WTC11 (cell line): ENCODE data around the gene VMA21. TPM values are rescaled to one million over a fixed set of nuclear protein-coding genes. Genes with fewer than 3 reads are reported as not detected.

Experiments
- ATAC-seq: fragments of 200-7000 bp; cut with Tn5 transposase; 2 replicates; pipeline ENCODE4 v1.10.0; 2021; ENCODE audit warnings: mild to moderate bottlenecking, moderate library complexity
- CTCF ChIA-PET: fragments of 300-600 bp; sonication (Branson Sonifier 250); formaldehyde crosslinking; loops from one replicate; lab custom pipeline; 2021; ENCODE audit warnings: antibody characterized with exemption; lab: Charles Lee
- POLR2A ChIA-PET: fragments of 350-600 bp; sonication (Branson Sonifier 250); formaldehyde crosslinking; loops from one replicate; lab custom pipeline; 2021; ENCODE audit warnings: antibody characterized with exemption; lab: Charles Lee
- DNase-seq: peaks from one replicate; pipeline ENCODE4 v3.0.0; 2021; ENCODE audit warnings: low spot score
- H3K27ac Mint-ChIP-seq: 2 replicates; pipeline ENCODE4 v1.8.0; 2021; ENCODE audit warnings: mixed read lengths
- H3K27me3 Mint-ChIP-seq: 2 replicates; pipeline ENCODE4 v1.8.0; 2021; ENCODE audit warnings: low read depth, mild to moderate bottlenecking, moderate library complexity, mixed read lengths
- H3K36me3 Mint-ChIP-seq: 2 replicates; pipeline ENCODE4 v1.8.0; 2021; ENCODE audit warnings: mixed read lengths
- H3K4me1 Mint-ChIP-seq: 2 replicates; pipeline ENCODE4 v1.8.0; 2022; ENCODE audit warnings: mixed read lengths
- H3K4me3 Mint-ChIP-seq: 2 replicates; pipeline ENCODE4 v1.8.0; 2021; ENCODE audit warnings: mild to moderate bottlenecking, moderate library complexity, mixed read lengths
- H3K9me3 Mint-ChIP-seq: 2 replicates; pipeline ENCODE4 v1.8.0; 2021; ENCODE audit warnings: mixed read lengths
- ATF1 ChIP-seq: sonication (generic); formaldehyde crosslinking; IDR thresholded peaks from 2 replicates; pipeline ENCODE4 v1.8.1; 2023; ENCODE audit warnings: mild to moderate bottlenecking, moderate library complexity, missing genetic modification reagents
- CBFB ChIP-seq: sonication (generic); formaldehyde crosslinking; IDR thresholded peaks from 2 replicates; pipeline ENCODE4 v1.8.1; 2022; ENCODE audit warnings: mild to moderate bottlenecking, low read depth, missing genetic modification reagents
- ELF4 ChIP-seq: sonication (generic); formaldehyde crosslinking; IDR thresholded peaks from 2 replicates; pipeline ENCODE4 v1.8.1; 2022; ENCODE audit warnings: low read depth, mild to moderate bottlenecking, moderate library complexity, missing genetic modification reagents
- GRHL2 ChIP-seq: fragments of 250-450 bp; sonication (Bioruptor Pico); IDR thresholded peaks from 2 replicates; pipeline ENCODE4 v1.8.0; 2022; ENCODE audit warnings: mild to moderate bottlenecking, moderate library complexity; ENCODE audit not compliant: insufficient replicate concordance, severe bottlenecking
- HMGA2 ChIP-seq: fragments of 250-450 bp; sonication (Bioruptor Pico); IDR thresholded peaks from 2 replicates; pipeline ENCODE4 v1.4.0; 2021; ENCODE audit warnings: mild to moderate bottlenecking, moderate library complexity
- JUN ChIP-seq: sonication (generic); formaldehyde crosslinking; IDR thresholded peaks from 2 replicates; pipeline ENCODE4 v1.8.0; 2023; ENCODE audit warnings: mild to moderate bottlenecking, missing genetic modification reagents
- MXD4 ChIP-seq: fragments of 250-450 bp; sonication (Bioruptor Pico); IDR thresholded peaks from 2 replicates; pipeline ENCODE4 v1.8.0; 2021; ENCODE audit warnings: mild to moderate bottlenecking, moderate library complexity, borderline replicate concordance
- NFE2L1 ChIP-seq: sonication (generic); formaldehyde crosslinking; IDR thresholded peaks from 2 replicates; pipeline ENCODE4 v1.8.1; 2023; ENCODE audit warnings: missing genetic modification reagents
- NR1H2 ChIP-seq: sonication (generic); formaldehyde crosslinking; IDR thresholded peaks from 2 replicates; pipeline ENCODE4 v1.9.0; 2021; ENCODE audit warnings: mild to moderate bottlenecking, moderate library complexity, missing genetic modification reagents
- PRRX2 ChIP-seq: fragments of 250-450 bp; sonication (Bioruptor Pico); IDR thresholded peaks from 2 replicates; pipeline ENCODE4 v1.8.0; 2021; ENCODE audit warnings: mild to moderate bottlenecking
- SMAD3 ChIP-seq: sonication (generic); formaldehyde crosslinking; IDR thresholded peaks from 2 replicates; pipeline ENCODE4 v1.8.0; 2022; ENCODE audit warnings: missing genetic modification reagents, mild to moderate bottlenecking, borderline replicate concordance
- SOX15 ChIP-seq: fragments of 250-450 bp; sonication (Bioruptor Pico); IDR thresholded peaks from 2 replicates; pipeline ENCODE4 v1.9.0; 2021; ENCODE audit warnings: mild to moderate bottlenecking
- ZNF138 ChIP-seq: sonication (generic); formaldehyde crosslinking; conservative IDR thresholded peaks from 2 replicates; pipeline ENCODE4 v1.8.1; 2022; ENCODE audit warnings: mild to moderate bottlenecking, moderate library complexity, missing genetic modification reagents
- ZNF232 ChIP-seq: sonication (generic); formaldehyde crosslinking; IDR thresholded peaks from 2 replicates; pipeline ENCODE4 v1.8.0; 2022; ENCODE audit warnings: mild to moderate bottlenecking, missing genetic modification reagents
- ZNF317 ChIP-seq: sonication (generic); formaldehyde crosslinking; IDR thresholded peaks from 2 replicates; pipeline ENCODE4 v1.8.1; 2023; ENCODE audit warnings: low read depth, mild to moderate bottlenecking, moderate library complexity, missing genetic modification reagents, borderline replicate concordance
- ZNF396 ChIP-seq: fragments of 250-450 bp; sonication (Bioruptor Pico); IDR thresholded peaks from 2 replicates; pipeline ENCODE4 v1.8.0; 2021; ENCODE audit warnings: mild to moderate bottlenecking, moderate library complexity, borderline replicate concordance
- total RNA-seq: library from RNA; stranded (reverse); gene quantifications from 3 replicates; pipeline ENCODE4 v1.2.3, GENCODE V29; 2021
- TF ChIP-seq, protein P1 (sequence below): sonication (generic); formaldehyde crosslinking; IDR thresholded peaks from 2 replicates; pipeline ENCODE4 v1.8.1; 2023; ENCODE audit warnings: mild to moderate bottlenecking, missing genetic modification reagents, moderate library complexity
- TF ChIP-seq, protein P2 (sequence below): sonication (generic); formaldehyde crosslinking; IDR thresholded peaks from 2 replicates; pipeline ENCODE4 v1.8.0; 2022; ENCODE audit warnings: mild to moderate bottlenecking, missing genetic modification reagents
- TF ChIP-seq, protein P3 (sequence below): fragments of 250-450 bp; sonication (Bioruptor Pico); IDR thresholded peaks from 2 replicates; pipeline ENCODE4 v1.8.0; 2021; ENCODE audit warnings: mild to moderate bottlenecking
- TF ChIP-seq, protein P4 (sequence below): sonication (generic); formaldehyde crosslinking; IDR thresholded peaks from 2 replicates; pipeline ENCODE4 v1.8.0; 2023; ENCODE audit warnings: missing genetic modification reagents, mild to moderate bottlenecking, borderline replicate concordance
- TF ChIP-seq, protein P5 (sequence below): fragments of 250-450 bp; sonication (Bioruptor Pico); IDR thresholded peaks from 2 replicates; pipeline ENCODE4 v1.9.0; 2021; ENCODE audit warnings: moderate library complexity, mild to moderate bottlenecking, inconsistent platforms, borderline replicate concordance
- TF ChIP-seq, protein P6 (sequence below): sonication (generic); formaldehyde crosslinking; IDR thresholded peaks from 2 replicates; pipeline ENCODE4 v1.8.0; 2022; ENCODE audit warnings: mild to moderate bottlenecking, missing genetic modification reagents
- TF ChIP-seq, protein P7 (sequence below): sonication (generic); formaldehyde crosslinking; IDR thresholded peaks from 2 replicates; pipeline ENCODE4 v1.8.1; 2022; ENCODE audit warnings: mild to moderate bottlenecking, missing genetic modification reagents, moderate library complexity, borderline replicate concordance
- TF ChIP-seq, protein P8 (sequence below): fragments of 250-450 bp; sonication (Bioruptor Pico); IDR thresholded peaks from 2 replicates; pipeline ENCODE4 v2.1.2; 2022; ENCODE audit warnings: mild to moderate bottlenecking, moderate library complexity

VMA21 gene
- total RNA-seq, 1 experiment from 2014 or later: 52.8 TPM

DNA sequence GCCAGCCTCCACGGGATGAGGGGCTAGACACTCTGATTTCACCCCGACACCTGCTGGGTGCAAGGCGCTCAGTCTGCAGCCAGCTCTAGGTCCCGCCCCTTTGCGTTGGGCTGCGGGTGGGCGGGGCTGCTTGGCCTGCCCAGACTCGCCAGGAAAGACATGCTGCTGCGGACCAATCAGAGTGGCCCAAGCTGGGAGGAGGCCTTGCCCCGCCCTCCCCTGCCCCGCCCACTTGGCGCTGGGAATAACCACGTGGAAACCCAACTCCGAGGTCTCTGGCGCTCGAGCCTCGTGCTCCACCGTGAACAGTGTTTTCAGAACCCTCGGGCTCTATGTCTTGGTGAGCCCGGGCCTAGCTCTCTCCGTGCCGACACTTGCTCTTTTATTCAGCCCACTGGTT lies 5.3 kb upstream of the VMA21 start:
- peak; percentile 87 for ATAC-seq
- Mint-ChIP-seq H3K9me3 (no peaks in the 10 kb centered on the region), H3K27ac (no peak overlapping the region), H3K36me3 (no peaks in the 10 kb centered on the region), H3K27me3 (no peaks in the 10 kb centered on the region), H3K4me1 (peaks cover 7% of the 10 kb centered on the region), H3K4me3 (no peak overlapping the region)
- TF ChIP-seq, protein P1, sequence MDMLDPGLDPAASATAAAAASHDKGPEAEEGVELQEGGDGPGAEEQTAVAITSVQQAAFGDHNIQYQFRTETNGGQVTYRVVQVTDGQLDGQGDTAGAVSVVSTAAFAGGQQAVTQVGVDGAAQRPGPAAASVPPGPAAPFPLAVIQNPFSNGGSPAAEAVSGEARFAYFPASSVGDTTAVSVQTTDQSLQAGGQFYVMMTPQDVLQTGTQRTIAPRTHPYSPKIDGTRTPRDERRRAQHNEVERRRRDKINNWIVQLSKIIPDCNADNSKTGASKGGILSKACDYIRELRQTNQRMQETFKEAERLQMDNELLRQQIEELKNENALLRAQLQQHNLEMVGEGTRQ (CRISPR knock-in tag): no peak
- TF ChIP-seq NFE2L1 (CRISPR knock-in tag): no peak
- TF ChIP-seq, protein P2, sequence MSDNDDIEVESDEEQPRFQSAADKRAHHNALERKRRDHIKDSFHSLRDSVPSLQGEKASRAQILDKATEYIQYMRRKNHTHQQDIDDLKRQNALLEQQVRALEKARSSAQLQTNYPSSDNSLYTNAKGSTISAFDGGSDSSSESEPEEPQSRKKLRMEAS (CRISPR knock-in tag): no peak
- no peak for TF ChIP-seq ZNF232
- no peak for TF ChIP-seq ZNF317
- TF ChIP-seq, protein P3, sequence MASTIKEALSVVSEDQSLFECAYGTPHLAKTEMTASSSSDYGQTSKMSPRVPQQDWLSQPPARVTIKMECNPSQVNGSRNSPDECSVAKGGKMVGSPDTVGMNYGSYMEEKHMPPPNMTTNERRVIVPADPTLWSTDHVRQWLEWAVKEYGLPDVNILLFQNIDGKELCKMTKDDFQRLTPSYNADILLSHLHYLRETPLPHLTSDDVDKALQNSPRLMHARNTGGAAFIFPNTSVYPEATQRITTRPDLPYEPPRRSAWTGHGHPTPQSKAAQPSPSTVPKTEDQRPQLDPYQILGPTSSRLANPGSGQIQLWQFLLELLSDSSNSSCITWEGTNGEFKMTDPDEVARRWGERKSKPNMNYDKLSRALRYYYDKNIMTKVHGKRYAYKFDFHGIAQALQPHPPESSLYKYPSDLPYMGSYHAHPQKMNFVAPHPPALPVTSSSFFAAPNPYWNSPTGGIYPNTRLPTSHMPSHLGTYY: no peak
- no peak for TF ChIP-seq SOX15 (CRISPR knock-in tag)
- no peak for TF ChIP-seq SMAD3 (CRISPR knock-in tag)
- no peak for TF ChIP-seq ZNF396
- TF ChIP-seq, protein P4, sequence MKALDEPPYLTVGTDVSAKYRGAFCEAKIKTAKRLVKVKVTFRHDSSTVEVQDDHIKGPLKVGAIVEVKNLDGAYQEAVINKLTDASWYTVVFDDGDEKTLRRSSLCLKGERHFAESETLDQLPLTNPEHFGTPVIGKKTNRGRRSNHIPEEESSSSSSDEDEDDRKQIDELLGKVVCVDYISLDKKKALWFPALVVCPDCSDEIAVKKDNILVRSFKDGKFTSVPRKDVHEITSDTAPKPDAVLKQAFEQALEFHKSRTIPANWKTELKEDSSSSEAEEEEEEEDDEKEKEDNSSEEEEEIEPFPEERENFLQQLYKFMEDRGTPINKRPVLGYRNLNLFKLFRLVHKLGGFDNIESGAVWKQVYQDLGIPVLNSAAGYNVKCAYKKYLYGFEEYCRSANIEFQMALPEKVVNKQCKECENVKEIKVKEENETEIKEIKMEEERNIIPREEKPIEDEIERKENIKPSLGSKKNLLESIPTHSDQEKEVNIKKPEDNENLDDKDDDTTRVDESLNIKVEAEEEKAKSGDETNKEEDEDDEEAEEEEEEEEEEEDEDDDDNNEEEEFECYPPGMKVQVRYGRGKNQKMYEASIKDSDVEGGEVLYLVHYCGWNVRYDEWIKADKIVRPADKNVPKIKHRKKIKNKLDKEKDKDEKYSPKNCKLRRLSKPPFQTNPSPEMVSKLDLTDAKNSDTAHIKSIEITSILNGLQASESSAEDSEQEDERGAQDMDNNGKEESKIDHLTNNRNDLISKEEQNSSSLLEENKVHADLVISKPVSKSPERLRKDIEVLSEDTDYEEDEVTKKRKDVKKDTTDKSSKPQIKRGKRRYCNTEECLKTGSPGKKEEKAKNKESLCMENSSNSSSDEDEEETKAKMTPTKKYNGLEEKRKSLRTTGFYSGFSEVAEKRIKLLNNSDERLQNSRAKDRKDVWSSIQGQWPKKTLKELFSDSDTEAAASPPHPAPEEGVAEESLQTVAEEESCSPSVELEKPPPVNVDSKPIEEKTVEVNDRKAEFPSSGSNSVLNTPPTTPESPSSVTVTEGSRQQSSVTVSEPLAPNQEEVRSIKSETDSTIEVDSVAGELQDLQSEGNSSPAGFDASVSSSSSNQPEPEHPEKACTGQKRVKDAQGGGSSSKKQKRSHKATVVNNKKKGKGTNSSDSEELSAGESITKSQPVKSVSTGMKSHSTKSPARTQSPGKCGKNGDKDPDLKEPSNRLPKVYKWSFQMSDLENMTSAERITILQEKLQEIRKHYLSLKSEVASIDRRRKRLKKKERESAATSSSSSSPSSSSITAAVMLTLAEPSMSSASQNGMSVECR (CRISPR knock-in tag): no peak
- TF ChIP-seq ELF4: no peak
- TF ChIP-seq, protein P5, sequence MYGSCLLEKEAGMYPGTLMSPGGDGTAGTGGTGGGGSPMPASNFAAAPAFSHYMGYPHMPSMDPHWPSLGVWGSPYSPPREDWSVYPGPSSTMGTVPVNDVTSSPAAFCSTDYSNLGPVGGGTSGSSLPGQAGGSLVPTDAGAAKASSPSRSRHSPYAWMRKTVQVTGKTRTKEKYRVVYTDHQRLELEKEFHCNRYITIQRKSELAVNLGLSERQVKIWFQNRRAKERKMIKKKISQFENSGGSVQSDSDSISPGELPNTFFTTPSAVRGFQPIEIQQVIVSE (CRISPR knock-in tag): no peak
- TF ChIP-seq JUN: no peak
- no peak for TF ChIP-seq GRHL2 (CRISPR knock-in tag)
- TF ChIP-seq HMGA2 (CRISPR knock-in tag): no peak
- ChIA-PET CTCF (no interaction called here), POLR2A (no interaction called here)
- peak; percentile 67 for DNase-seq

DNA sequence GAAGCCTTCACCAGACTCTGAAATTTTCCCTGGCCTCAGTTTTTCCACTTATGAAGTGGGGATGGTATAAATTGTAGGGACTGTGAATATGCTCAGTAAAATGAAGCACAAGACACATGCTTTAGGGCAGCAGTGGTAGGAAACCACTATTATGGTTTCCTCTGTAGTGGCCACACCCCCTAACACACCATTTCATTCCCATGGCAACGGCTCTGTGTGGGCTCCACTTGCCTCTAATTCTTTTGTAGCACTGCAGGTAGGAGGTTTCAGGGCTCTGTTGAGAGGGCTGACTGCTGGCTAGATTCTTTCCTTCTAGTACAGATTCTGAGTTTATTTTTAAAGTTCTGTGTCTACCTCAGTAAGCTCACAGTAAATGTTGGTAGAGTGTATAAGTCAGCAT lies 3.5 kb upstream of the VMA21 start:
- POLR2A ChIA-PET: no interaction called here
- CTCF ChIA-PET: no interaction called here
- Mint-ChIP-seq H3K9me3 (no peaks in the 10 kb centered on the region), H3K4me3 (no peak overlapping the region), H3K36me3 (no peaks in the 10 kb centered on the region), H3K27ac (peak overlapping the region; percentile 72; the same call in 1 of the 2 replicates), H3K4me1 (peaks cover 7% of the 10 kb centered on the region), H3K27me3 (no peaks in the 10 kb centered on the region)
- ATAC-seq (peak; percentile 50), DNase-seq (peak; percentile 18)
- TF ChIP-seq NFE2L1 (CRISPR knock-in tag): no peak
- TF ChIP-seq, protein P2 (CRISPR knock-in tag): no peak
- TF ChIP-seq, protein P6, sequence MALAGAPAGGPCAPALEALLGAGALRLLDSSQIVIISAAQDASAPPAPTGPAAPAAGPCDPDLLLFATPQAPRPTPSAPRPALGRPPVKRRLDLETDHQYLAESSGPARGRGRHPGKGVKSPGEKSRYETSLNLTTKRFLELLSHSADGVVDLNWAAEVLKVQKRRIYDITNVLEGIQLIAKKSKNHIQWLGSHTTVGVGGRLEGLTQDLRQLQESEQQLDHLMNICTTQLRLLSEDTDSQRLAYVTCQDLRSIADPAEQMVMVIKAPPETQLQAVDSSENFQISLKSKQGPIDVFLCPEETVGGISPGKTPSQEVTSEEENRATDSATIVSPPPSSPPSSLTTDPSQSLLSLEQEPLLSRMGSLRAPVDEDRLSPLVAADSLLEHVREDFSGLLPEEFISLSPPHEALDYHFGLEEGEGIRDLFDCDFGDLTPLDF (CRISPR knock-in tag): no peak
- no peak for TF ChIP-seq PRRX2 (CRISPR knock-in tag)
- TF ChIP-seq CBFB (CRISPR knock-in tag): no peak
- no peak for TF ChIP-seq ZNF317
- TF ChIP-seq ZNF396: no peak
- TF ChIP-seq ZNF138 (CRISPR knock-in tag): no peak
- TF ChIP-seq MXD4 (CRISPR knock-in tag): no peak
- TF ChIP-seq, protein P7, sequence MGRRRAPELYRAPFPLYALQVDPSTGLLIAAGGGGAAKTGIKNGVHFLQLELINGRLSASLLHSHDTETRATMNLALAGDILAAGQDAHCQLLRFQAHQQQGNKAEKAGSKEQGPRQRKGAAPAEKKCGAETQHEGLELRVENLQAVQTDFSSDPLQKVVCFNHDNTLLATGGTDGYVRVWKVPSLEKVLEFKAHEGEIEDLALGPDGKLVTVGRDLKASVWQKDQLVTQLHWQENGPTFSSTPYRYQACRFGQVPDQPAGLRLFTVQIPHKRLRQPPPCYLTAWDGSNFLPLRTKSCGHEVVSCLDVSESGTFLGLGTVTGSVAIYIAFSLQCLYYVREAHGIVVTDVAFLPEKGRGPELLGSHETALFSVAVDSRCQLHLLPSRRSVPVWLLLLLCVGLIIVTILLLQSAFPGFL (CRISPR knock-in tag): no peak
- TF ChIP-seq NR1H2 (CRISPR knock-in tag): no peak
- TF ChIP-seq, protein P8, sequence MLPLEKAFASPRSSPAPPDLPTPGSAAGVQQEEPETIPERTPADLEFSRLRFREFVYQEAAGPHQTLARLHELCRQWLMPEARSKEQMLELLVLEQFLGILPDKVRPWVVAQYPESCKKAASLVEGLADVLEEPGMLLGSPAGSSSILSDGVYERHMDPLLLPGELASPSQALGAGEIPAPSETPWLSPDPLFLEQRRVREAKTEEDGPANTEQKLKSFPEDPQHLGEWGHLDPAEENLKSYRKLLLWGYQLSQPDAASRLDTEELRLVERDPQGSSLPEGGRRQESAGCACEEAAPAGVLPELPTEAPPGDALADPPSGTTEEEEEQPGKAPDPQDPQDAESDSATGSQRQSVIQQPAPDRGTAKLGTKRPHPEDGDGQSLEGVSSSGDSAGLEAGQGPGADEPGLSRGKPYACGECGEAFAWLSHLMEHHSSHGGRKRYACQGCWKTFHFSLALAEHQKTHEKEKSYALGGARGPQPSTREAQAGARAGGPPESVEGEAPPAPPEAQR: no peak
- TF ChIP-seq ATF1 (CRISPR knock-in tag): no peak
